ENCODE results near the gene IREB2. TPM values are rescaled to one million over a fixed set of nuclear protein-coding genes. Genes with fewer than 3 reads are reported as not detected.

Gene IREB2
- 92.6 TPM for total RNA-seq

GRCh38 chr15:78437762-78438618, at the start of gene IREB2:
IREB2 (plus strand) TSS chr15:78438216; CDS start chr15:78438338, 122 bp downstream.

GRCh38 chr15:78506971-78507830, 69.2 kb downstream of the IREB2 start, which contains the start of gene HYKK:
HYKK (plus strand) TSS chr15:78507577; CDS start chr15:78513089, 5,512 bp downstream.

GRCh38 chr15:78540141-78540870, 102.3 kb downstream of the IREB2 start, which contains the start of gene PSMA4:
PSMA4 (plus strand) TSS chr15:78540444; CDS start chr15:78541928, 1,484 bp downstream.

Other genes with a start within 250 kb of the IREB2 start
- gene ACSBG1, start 203.7 kb upstream of the IREB2 start, total RNA-seq, result 4.1 TPM
- 50.1 TPM for gene DNAJA4, start 173.7 kb upstream of the IREB2 start, total RNA-seq
- 79.5 TPM for gene SKIC8, start 138.6 kb upstream of the IREB2 start, total RNA-seq
- gene CRABP1, start 97.9 kb upstream of the IREB2 start, total RNA-seq, result 5.3 TPM
- gene HYKK, start 69.4 kb downstream of the IREB2 start, total RNA-seq, result 1.3 TPM
- 109 TPM for gene PSMA4, start 102.2 kb downstream of the IREB2 start, total RNA-seq
- 6.6 TPM for gene CHRNA5, start 127.3 kb downstream of the IREB2 start, total RNA-seq
- 0.31 TPM for gene CHRNA3, start 182.8 kb downstream of the IREB2 start, total RNA-seq
- gene CHRNB4, start 203.0 kb downstream of the IREB2 start, total RNA-seq, result 0.94 TPM